SK-N-MC (cell line): ENCODE results near the gene PPRC1.

Experiments used
- EZH2 ChIP-seq: fragments of 200-600 bp; sonication (generic); IDR thresholded peaks from one replicate; pipeline ENCODE4 v1.6.1; 2017; ENCODE audit warnings: antibody characterized with exemption
- FOXP2 ChIP-seq: optimal IDR thresholded peaks from 2 replicates; pipeline ENCODE3; 2011; ENCODE audit warnings: mild to moderate bottlenecking, moderate library complexity; ENCODE audit not compliant: insufficient read depth; ENCODE audit errors: extremely low read length, control extremely low read depth
- POLR2AphosphoS5 ChIP-seq: IDR thresholded peaks from 2 replicates; pipeline ENCODE4 v1.6.1; 2012; ENCODE audit warnings: mild to moderate bottlenecking, low read depth, low read length, borderline replicate concordance

GRCh38 chr10:102132563-102133372, at the start of gene PPRC1:
- TF ChIP-seq EZH2 (no peak), POLR2AphosphoS5 (peak; percentile 70), FOXP2 (no peak)
